Smooth muscle cell of the umbilical artery (primary cell): ENCODE data around the gene HSDL1. TPM values are rescaled to one million over a fixed set of nuclear protein-coding genes. Genes with fewer than 3 reads are reported as not detected.

Source experiments
- total RNA-seq: library from RNA; depleted of rRNA; stranded (reverse); fragments of >200 nt; gene quantifications from 2 replicates; pipeline ENCODE4 v1.2.3, GENCODE V29; 2014

Gene HSDL1
- total RNA-seq = 28.2 and 34.7 TPM in 2 replicates

DNA sequence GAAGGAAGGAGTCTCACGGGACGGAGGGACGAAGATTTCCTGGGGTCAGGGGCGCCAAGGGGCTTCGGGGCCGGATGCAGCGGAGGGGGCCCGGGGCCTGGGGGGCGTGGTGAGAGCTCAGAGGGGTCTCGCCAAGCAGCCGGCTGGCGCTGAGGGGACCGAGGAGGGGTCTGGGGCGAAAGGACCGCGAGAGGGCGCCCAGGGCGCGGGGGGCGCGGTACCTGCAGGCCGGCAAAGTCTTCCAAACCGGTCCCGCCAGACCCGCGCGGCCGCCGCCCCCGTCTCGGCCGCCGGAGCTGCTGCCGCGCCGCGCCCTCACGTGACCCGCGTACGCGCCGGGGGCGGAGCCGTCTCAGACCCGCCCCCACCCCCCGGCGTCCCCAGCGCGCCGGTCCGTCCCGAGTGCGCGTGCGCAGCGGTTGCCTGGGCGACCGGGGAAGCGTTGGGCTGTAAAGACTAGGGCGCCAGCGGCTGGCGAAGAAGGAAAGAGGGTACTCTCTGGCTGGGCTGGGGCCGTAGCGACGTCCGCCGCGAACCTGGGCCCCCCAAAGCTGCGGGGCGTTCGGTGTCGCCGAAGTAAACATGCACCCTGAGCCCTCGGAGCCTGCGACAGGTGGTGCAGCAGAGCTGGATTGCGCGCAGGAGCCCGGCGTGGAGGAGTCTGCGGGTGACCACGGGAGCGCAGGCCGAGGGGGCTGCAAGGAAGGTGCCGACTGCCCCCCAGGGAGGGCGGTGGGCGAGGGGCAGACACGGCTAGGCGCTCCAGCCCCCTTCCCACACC, at the start of gene HSDL1, which contains the start of gene DNAAF1:
TSS of gene HSDL1 (minus strand) at position 319 of the 781 bp plus-strand sequence. CDS start 13,856 bp downstream, outside the sequence.
TSS of gene DNAAF1 (plus strand) at position 450 of the 781 bp plus-strand sequence. CDS start at position 583, 133 bp downstream.

DNA sequence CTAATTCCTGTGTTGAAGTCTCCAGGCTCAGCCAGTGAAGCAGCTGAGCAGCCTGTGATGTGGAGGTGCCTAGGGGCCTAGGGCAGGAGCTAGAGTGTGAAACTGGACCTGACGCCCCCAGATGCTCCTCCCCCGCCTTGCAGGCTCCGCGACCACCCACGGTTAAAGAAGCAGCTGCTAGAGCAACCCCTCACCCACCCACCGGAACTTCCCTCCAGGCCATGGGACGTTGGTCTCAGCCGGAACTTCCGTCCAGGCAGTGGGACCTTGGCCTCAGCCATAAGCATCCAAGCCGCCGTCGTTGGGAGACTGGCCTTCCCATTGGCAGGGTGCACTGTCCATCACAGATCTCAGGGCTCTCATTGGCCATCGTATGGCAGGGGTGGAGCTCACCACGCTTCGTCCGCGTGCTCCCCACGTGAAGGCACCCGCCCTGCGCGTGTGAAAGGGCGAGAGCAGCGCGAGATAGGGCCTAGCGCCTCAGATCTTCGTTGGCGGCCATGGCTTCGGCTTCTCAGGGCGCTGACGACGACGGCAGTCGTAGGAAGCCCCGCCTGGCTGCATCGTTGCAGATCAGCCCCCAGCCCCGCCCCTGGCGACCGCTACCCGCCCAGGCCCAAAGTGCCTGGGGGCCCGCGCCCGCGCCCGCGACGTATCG, 45.9 kb upstream of the HSDL1 start, which contains the start of gene ADAD2:
TSS of gene ADAD2 (plus strand) at position 427 of the 658 bp plus-strand sequence. CDS start at position 501, 74 bp downstream.

DNA sequence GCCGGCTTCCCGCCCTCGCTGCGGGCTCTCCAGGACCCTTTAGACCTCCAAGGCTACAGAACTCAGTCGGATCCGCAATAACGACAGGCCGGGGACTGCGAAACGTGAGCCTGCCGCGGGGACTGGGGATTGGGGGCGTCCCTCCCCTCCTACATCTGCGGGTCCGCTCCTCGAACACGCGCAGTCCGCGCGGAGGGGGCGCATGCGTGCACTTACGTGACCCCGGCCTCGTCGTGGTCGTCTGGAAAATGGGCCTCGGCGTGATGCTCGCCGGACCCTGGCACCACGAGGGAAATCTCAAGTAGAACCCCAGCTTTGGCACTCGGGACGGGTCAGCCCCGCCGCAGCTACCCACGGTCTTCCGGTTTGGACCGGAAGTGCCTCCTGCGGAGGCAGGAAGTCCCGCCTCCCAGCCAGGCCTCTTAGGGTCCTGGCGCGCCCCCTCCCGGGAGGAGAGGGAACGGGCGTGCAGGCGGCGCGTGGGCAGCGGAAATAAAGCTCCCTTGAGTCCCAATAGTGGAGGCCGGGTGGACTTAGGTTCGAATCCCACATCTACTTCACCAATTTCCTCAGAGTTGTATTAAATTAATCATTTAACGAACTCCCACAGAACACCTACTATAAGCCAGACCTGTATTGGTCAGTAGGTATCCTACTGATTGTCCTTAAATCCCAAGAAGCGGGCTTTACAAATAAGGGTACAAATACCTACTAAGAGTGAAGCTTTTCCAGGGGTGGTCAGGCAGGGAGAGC, 41.9 kb upstream of the HSDL1 start, which contains the start of gene TAF1C:
TSS of gene TAF1C (minus strand) at position 373 of the 753 bp plus-strand sequence. CDS start 2,069 bp downstream, outside the sequence.

DNA sequence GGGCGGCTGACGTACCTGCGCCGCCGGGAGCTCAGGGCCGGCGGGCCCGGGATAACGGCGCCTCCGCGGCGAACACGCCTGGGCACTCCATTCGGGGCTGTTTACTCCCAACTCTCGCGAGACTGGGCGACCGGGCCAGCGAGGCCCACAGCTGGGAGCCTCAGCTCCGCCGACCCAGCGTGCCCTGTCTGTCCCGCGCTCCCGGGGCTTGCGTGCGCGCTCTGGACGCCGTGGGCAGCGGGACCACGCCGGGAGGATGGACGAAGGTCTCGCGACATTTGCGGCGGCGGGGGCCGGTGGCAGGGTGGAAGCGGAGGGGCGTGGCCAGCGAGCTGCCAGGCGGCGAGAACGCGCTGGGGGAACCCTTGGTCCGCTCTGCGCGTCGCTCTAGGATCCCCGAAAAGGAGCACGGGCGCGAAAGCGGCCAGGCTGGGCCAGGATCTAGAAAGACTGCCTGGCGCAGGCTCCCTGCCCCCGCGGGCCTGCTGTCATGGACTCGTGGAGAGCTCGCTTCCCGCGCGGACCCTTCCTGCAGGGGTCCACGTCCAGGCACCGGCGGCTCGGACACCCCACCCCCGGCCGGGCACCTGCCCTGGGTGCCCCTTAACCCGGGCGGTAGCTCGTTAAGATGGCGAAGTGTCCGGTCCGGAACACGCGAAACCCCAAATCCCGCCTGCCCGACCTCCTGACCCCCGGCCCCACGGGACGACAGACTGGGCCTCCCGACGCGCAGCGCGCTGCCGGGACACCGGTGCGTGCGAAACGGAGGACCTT, 28.1 kb downstream of the HSDL1 start, which contains the start of gene MBTPS1:
TSS of gene MBTPS1 (minus strand) at position 223 of the 774 bp plus-strand sequence. CDS start 15,159 bp downstream, outside the sequence.

Other genes starting within 250 kb of the HSDL1 start
- gene MLYCD, start 246.1 kb downstream of the HSDL1 start, total RNA-seq = 3.4 and 4.5 TPM in 2 replicates
- 1.2 and 2.4 TPM in 2 replicates for gene OSGIN1, start 191.9 kb downstream of the HSDL1 start, total RNA-seq
- 0.37 TPM in 1 of 2 replicates, not detected in the other for gene NECAB2, start 176.9 kb downstream of the HSDL1 start, total RNA-seq
- not detected in 2 replicates for gene SLC38A8, start 102.4 kb downstream of the HSDL1 start, total RNA-seq
- gene MBTPS1, start 28.2 kb downstream of the HSDL1 start, total RNA-seq = 156 and 158 TPM in 2 replicates
- under 0.01 TPM in 1 of 2 replicates, not detected in the other for gene DNAAF1, start 131 bp upstream of the HSDL1 start, total RNA-seq
- 15.7 and 19.0 TPM in 2 replicates for gene TAF1C, start 41.9 kb upstream of the HSDL1 start, total RNA-seq
- not detected in 2 replicates for gene ADAD2, start 46.0 kb upstream of the HSDL1 start, total RNA-seq
- gene KCNG4, start 94.8 kb upstream of the HSDL1 start, total RNA-seq = not detected in 2 replicates
- gene WFDC1, start 149.7 kb upstream of the HSDL1 start, total RNA-seq = 0.05 and 12.5 TPM in 2 replicates
- not detected in 2 replicates for gene ATP2C2, start 223.4 kb upstream of the HSDL1 start, total RNA-seq